Measurements from ENCODE around the gene DOK1. TPM values are rescaled to one million over a fixed set of nuclear protein-coding genes. Genes with fewer than 3 reads are reported as not detected.

DOK1 gene
- total and polyA plus RNA-seq, 8 donors: 5.7 to 14.0 (median 7.5) TPM

- H3K36me3 ChIP-seq: no peaks in the 10 kb centered on the region
- WGBS, 2 donors: 6 to 8% methylated on average over 72 to 82 of the region's 82 CpGs
- no peak for TF ChIP-seq CTCF (IDR thresholded peaks at IDR 0.05)
- FAIRE-seq (no peak), DNase-seq (peak in 3 of 6 donors; percentile 32 to 84 (median 61)), ATAC-seq (peak in 1 of 4 donors; percentile 6)
- no peak within 1 kb of the TSS for H3K4me3 ChIP-seq
- H3K4me1 ChIP-seq: peaks cover 0 to 9% (median 0%) of the 10 kb centered on the region in 3 donors
- H3K9me3 ChIP-seq: no peaks in the 10 kb centered on the region
- peaks cover 0 to 72% (median 11%) of the 10 kb centered on the region in 4 donors for H3K27me3 ChIP-seq
- no peak within 1 kb of the TSS for H3K27ac ChIP-seq
- intact Hi-C loops (cut with DNase I): no loop called here
Observed at GRCh38 chr2:74514368-74515270, 39.9 kb upstream of the DOK1 start, which contains the start of gene TLX2. Gene TLX2 (plus strand): TSS chr2:74514450. CDS start chr2:74514807, 357 bp downstream.

- peaks cover 0 to 9% (median 0%) of the 10 kb centered on the region in 3 donors for H3K4me1 ChIP-seq
- H3K27me3 ChIP-seq: peaks cover 0 to 80% (median 14%) of the 10 kb centered on the region in 4 donors
- no peaks in the 10 kb centered on the region for H3K36me3 ChIP-seq
- H3K9me3 ChIP-seq: no peaks in the 10 kb centered on the region
- FAIRE-seq (no peak), ATAC-seq (peak; percentile 5 to 51 (median 30)), DNase-seq (peak in 3 of 6 donors; percentile 28 to 71 (median 65))
- 10% methylated on average over 49 to 60 of the region's 60 CpGs for WGBS, 2 donors
- H3K4me3 ChIP-seq: peak overlapping the region; percentile 2 to 45 (median 19)
- H3K27ac ChIP-seq: no peak overlapping the region
- intact Hi-C loops (cut with DNase I): no loop called here
- no peak for TF ChIP-seq CTCF (IDR thresholded peaks at IDR 0.05)
Observed at GRCh38 chr2:74515271-74515980, 39.1 kb upstream of the DOK1 start.

GRCh38 chr2:74515981-74516633, 38.4 kb upstream of the DOK1 start:
- no peak for TF ChIP-seq CTCF (IDR thresholded peaks at IDR 0.05)
- ATAC-seq (peak; percentile 84 to 97 (median 92)), FAIRE-seq (no peak), DNase-seq (peak; percentile 62 to 88 (median 72))
- WGBS, 2 donors: 3 to 5% methylated on average over 65 to 72 of the region's 72 CpGs
- Histone ChIP-seq H3K9me3 (no peaks in the 10 kb centered on the region), H3K36me3 (no peaks in the 10 kb centered on the region), H3K4me3 (peak overlapping the region; percentile 2 to 45 (median 19)), H3K27ac (no peak overlapping the region), H3K4me1 (peaks cover 0 to 9% (median 0%) of the 10 kb centered on the region in 3 donors), H3K27me3 (peaks cover 0 to 86% (median 14%) of the 10 kb centered on the region in 4 donors)
- intact Hi-C loops (cut with DNase I): no loop called here

GRCh38 chr2:74516650-74517049, 37.9 kb upstream of the DOK1 start:
- Histone ChIP-seq H3K36me3 (no peaks in the 10 kb centered on the region), H3K27me3 (peaks cover 0 to 85% (median 14%) of the 10 kb centered on the region in 4 donors), H3K27ac (no peak overlapping the region), H3K9me3 (no peaks in the 10 kb centered on the region), H3K4me3 (peak overlapping the region in 1 of 4 donors; percentile 45), H3K4me1 (peaks cover 0 to 9% (median 0%) of the 10 kb centered on the region in 3 donors)
- ATAC-seq: no peak
- DNase-seq: no peak
- no peak for FAIRE-seq
- WGBS, 2 donors: 67 to 72% methylated on average over 13 of the region's 13 CpGs
- TF ChIP-seq CTCF (IDR thresholded peaks at IDR 0.05): no peak
- intact Hi-C loops (cut with DNase I): no loop called here

All from pancreas (tissue), 10 donors.